Uterus (tissue), 2 donors: ENCODE results near the gene SNX12.

Experiments
- POLR2A ChIP-seq, 2 donors: fragments of 450-650 bp; IDR thresholded peaks; one replicate each; pipeline ENCODE4 v1.6.1; 2016; ENCODE audit warnings: antibody characterized with exemption in 2 of 2, mild to moderate bottlenecking in 1 of 2, moderate library complexity in 1 of 2
- TF ChIP-seq, protein P1 (sequence below), 4 experiments: fragments of 200-600 bp in 2 of 4; fragments of 450-650 bp in 2 of 4; sonication (generic) in 2 of 4; IDR thresholded peaks; one replicate each; pipeline ENCODE4 v1.5.1; 2016 to 2019; ENCODE audit warnings: antibody characterized with exemption in 4 of 4, mild to moderate bottlenecking in 2 of 4, moderate library complexity in 1 of 4

DNA sequence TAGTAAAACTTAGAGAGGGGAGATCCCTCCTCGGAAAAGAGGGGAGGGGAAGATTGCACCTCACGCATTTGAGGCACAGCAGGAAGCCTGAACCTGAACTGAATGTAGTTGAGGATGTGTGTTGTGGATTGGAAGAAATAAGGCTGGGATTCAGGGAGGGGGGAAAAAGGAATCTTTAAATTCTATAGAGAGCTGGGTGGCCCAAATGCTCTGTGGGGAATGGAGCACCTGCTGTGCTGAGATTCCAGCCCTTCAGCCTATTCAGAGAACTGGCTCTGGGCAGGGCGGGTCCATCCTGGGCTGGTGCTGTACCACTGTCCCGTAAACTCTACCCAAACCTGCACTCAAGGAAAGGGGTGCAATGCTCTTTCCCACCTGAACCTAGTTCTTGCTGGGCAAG lies 31.6 kb upstream of the SNX12 start:
- TF ChIP-seq, protein P1, sequence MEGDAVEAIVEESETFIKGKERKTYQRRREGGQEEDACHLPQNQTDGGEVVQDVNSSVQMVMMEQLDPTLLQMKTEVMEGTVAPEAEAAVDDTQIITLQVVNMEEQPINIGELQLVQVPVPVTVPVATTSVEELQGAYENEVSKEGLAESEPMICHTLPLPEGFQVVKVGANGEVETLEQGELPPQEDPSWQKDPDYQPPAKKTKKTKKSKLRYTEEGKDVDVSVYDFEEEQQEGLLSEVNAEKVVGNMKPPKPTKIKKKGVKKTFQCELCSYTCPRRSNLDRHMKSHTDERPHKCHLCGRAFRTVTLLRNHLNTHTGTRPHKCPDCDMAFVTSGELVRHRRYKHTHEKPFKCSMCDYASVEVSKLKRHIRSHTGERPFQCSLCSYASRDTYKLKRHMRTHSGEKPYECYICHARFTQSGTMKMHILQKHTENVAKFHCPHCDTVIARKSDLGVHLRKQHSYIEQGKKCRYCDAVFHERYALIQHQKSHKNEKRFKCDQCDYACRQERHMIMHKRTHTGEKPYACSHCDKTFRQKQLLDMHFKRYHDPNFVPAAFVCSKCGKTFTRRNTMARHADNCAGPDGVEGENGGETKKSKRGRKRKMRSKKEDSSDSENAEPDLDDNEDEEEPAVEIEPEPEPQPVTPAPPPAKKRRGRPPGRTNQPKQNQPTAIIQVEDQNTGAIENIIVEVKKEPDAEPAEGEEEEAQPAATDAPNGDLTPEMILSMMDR (IDR thresholded peaks at IDR 0.05), result no peak
- no peak for TF ChIP-seq POLR2A (IDR thresholded peaks at IDR 0.05)
